HG02623 (cell line): ENCODE data around the gene TNFSF8.

Source experiments
- ATAC-seq: cut with Tn5 transposase; IDR thresholded peaks from one replicate; pipeline ENCODE4 v1.9.1; 2021; ENCODE audit warnings: moderate library complexity; ENCODE audit not compliant: unreplicated experiment

The TNFSF8 gene

GRCh38 chr9:114930056-114930812 is at the start of gene TNFSF8:
TSS of gene TNFSF8 (minus strand) at chr9:114930591. CDS start at chr9:114930303, 288 bp downstream.
- peak; percentile 41 for ATAC-seq

GRCh38 chr9:114973216-114973615 is 42.8 kb upstream of the TNFSF8 start:
- no peak for ATAC-seq

- no peak for ATAC-seq
Observed at GRCh38 chr9:114972510-114973136, 42.2 kb upstream of the TNFSF8 start.

GRCh38 chr9:114969269-114969668 is 38.9 kb upstream of the TNFSF8 start:
- no peak for ATAC-seq

GRCh38 chr9:114968671-114969070 is 38.3 kb upstream of the TNFSF8 start:
- no peak for ATAC-seq

GRCh38 chr9:114965564-114965963 is 35.2 kb upstream of the TNFSF8 start:
- ATAC-seq = no peak

- ATAC-seq = no peak
Observed at GRCh38 chr9:114962809-114963208, 32.4 kb upstream of the TNFSF8 start.

GRCh38 chr9:114960276-114960675 is 29.9 kb upstream of the TNFSF8 start:
- no peak for ATAC-seq

GRCh38 chr9:114958844-114959235 is 28.4 kb upstream of the TNFSF8 start:
- ATAC-seq = no peak

- ATAC-seq = no peak
Observed at GRCh38 chr9:114958021-114958843, 27.8 kb upstream of the TNFSF8 start.

GRCh38 chr9:114957558-114957957 is 27.2 kb upstream of the TNFSF8 start:
- ATAC-seq = no peak

GRCh38 chr9:114954956-114955582 is 24.7 kb upstream of the TNFSF8 start:
- ATAC-seq = no peak

GRCh38 chr9:114953959-114954358 is 23.6 kb upstream of the TNFSF8 start:
- no peak for ATAC-seq

GRCh38 chr9:114953046-114953445 is 22.7 kb upstream of the TNFSF8 start:
- ATAC-seq = no peak

GRCh38 chr9:114950761-114951160 is 20.4 kb upstream of the TNFSF8 start:
- no peak for ATAC-seq

- no peak for ATAC-seq
Observed at GRCh38 chr9:114947058-114947457, 16.7 kb upstream of the TNFSF8 start.

GRCh38 chr9:114945616-114946412 is 15.4 kb upstream of the TNFSF8 start:
- ATAC-seq = no peak

GRCh38 chr9:114941376-114941775 is 11.0 kb upstream of the TNFSF8 start:
- ATAC-seq = no peak

GRCh38 chr9:114938687-114939575 is 8.5 kb upstream of the TNFSF8 start:
- no peak for ATAC-seq
